SJSA1 (cell line): ENCODE results near the gene GABBR2. TPM values are rescaled to one million over a fixed set of nuclear protein-coding genes. Genes with fewer than 3 reads are reported as not detected.

ENCODE experiments used
- DNase-seq, 2 experiments: peaks; one replicate each; pipeline ENCODE4 v3.0.0-alpha.2; 2015 to 2020; ENCODE audit warnings: low spot score in 2 of 2, low read depth in 1 of 2
- H3K27ac ChIP-seq: fragments of 250-450 bp; sonication (Bioruptor Pico); 2 replicates; pipeline ENCODE4 v1.5.1; 2020; ENCODE audit warnings: mild to moderate bottlenecking, moderate library complexity
- H3K27me3 ChIP-seq: fragments of 250-450 bp; sonication (Bioruptor Pico); replicated peaks from 2 replicates; pipeline ENCODE4 v1.5.1; 2020; ENCODE audit warnings: mild to moderate bottlenecking, moderate library complexity
- H3K36me3 ChIP-seq: fragments of 250-450 bp; sonication (Bioruptor Pico); 2 replicates; pipeline ENCODE4 v1.5.1; 2020; ENCODE audit warnings: mild to moderate bottlenecking
- H3K4me1 ChIP-seq: fragments of 250-450 bp; sonication (Bioruptor Pico); replicated peaks from 2 replicates; pipeline ENCODE4 v1.6.1; 2021; ENCODE audit warnings: mild to moderate bottlenecking
- H3K4me3 ChIP-seq: fragments of 250-450 bp; sonication (Bioruptor Pico); 2 replicates; pipeline ENCODE4 v1.5.1; 2020; ENCODE audit warnings: mild to moderate bottlenecking
- H3K9me3 ChIP-seq: fragments of 250-450 bp; sonication (Bioruptor Pico); replicated peaks from 2 replicates; pipeline ENCODE4 v1.5.1; 2020; ENCODE audit warnings: mild to moderate bottlenecking
- total RNA-seq: library from RNA; depleted of rRNA; stranded (reverse); fragments of >200 nt; shearing (Covaris generic); gene quantifications from 2 replicates; pipeline ENCODE4 v1.2.3, GENCODE V29; 2014

The GABBR2 gene
- total RNA-seq, 1 experiment from 2014 or later = not detected

GRCh38 chr9:98732801-98733200 is 24.1 kb upstream of the GABBR2 start:
- H3K4me1 ChIP-seq = no peaks in the 10 kb centered on the region
- no peaks in the 10 kb centered on the region for H3K27me3 ChIP-seq
- H3K36me3 ChIP-seq = no peaks in the 10 kb centered on the region
- H3K4me3 ChIP-seq = no peak overlapping the region
- DNase-seq = no peak
- H3K27ac ChIP-seq = no peak overlapping the region
- H3K9me3 ChIP-seq = no peaks in the 10 kb centered on the region

- no peak for DNase-seq
- Histone ChIP-seq H3K36me3 (no peaks in the 10 kb centered on the region), H3K9me3 (no peaks in the 10 kb centered on the region), H3K4me3 (no peak overlapping the region), H3K4me1 (no peaks in the 10 kb centered on the region), H3K27me3 (no peaks in the 10 kb centered on the region), H3K27ac (no peak overlapping the region)
Observed at GRCh38 chr9:98732091-98732490, 23.4 kb upstream of the GABBR2 start.

- H3K36me3 ChIP-seq = no peaks in the 10 kb centered on the region
- H3K9me3 ChIP-seq = no peaks in the 10 kb centered on the region
- H3K27me3 ChIP-seq = no peaks in the 10 kb centered on the region; the same call in 1 of the 2 replicates
- H3K4me3 ChIP-seq = no peak overlapping the region
- no peak overlapping the region for H3K27ac ChIP-seq
- no peak for DNase-seq
- no peaks in the 10 kb centered on the region for H3K4me1 ChIP-seq
Observed at GRCh38 chr9:98730871-98731270, 22.1 kb upstream of the GABBR2 start.

GRCh38 chr9:98728500-98728899 is 19.8 kb upstream of the GABBR2 start:
- no peak overlapping the region for H3K4me3 ChIP-seq
- H3K4me1 ChIP-seq = no peaks in the 10 kb centered on the region
- no peak for DNase-seq
- H3K9me3 ChIP-seq = no peaks in the 10 kb centered on the region
- no peak overlapping the region for H3K27ac ChIP-seq
- H3K36me3 ChIP-seq = no peaks in the 10 kb centered on the region
- peaks cover 13% of the 10 kb centered on the region; the same call in 1 of the 2 replicates for H3K27me3 ChIP-seq

GRCh38 chr9:98727428-98727827 is 18.7 kb upstream of the GABBR2 start:
- no peak overlapping the region for H3K4me3 ChIP-seq
- no peak overlapping the region for H3K27ac ChIP-seq
- no peaks in the 10 kb centered on the region for H3K9me3 ChIP-seq
- H3K36me3 ChIP-seq = no peaks in the 10 kb centered on the region
- no peak for DNase-seq
- peaks cover 13% of the 10 kb centered on the region; the same call in 1 of the 2 replicates for H3K27me3 ChIP-seq
- H3K4me1 ChIP-seq = no peaks in the 10 kb centered on the region

GRCh38 chr9:98726735-98727134 is 18.0 kb upstream of the GABBR2 start:
- no peak for DNase-seq

GRCh38 chr9:98724810-98725530 is 16.2 kb upstream of the GABBR2 start:
- DNase-seq = no peak
- no peak overlapping the region for H3K4me3 ChIP-seq
- no peaks in the 10 kb centered on the region for H3K9me3 ChIP-seq
- H3K27me3 ChIP-seq = peaks cover 13% of the 10 kb centered on the region; the same call in 1 of the 2 replicates
- no peak overlapping the region for H3K27ac ChIP-seq
- no peaks in the 10 kb centered on the region for H3K4me1 ChIP-seq
- no peaks in the 10 kb centered on the region for H3K36me3 ChIP-seq

More at GRCh38 chr9:98726735-98727134, 18.0 kb upstream of the GABBR2 start:
- peaks cover 13% of the 10 kb centered on the region; the same call in 1 of the 2 replicates for H3K27me3 ChIP-seq
- H3K4me1 ChIP-seq = no peaks in the 10 kb centered on the region
- H3K36me3 ChIP-seq = no peaks in the 10 kb centered on the region
- H3K27ac ChIP-seq = no peak overlapping the region
- no peaks in the 10 kb centered on the region for H3K9me3 ChIP-seq
- H3K4me3 ChIP-seq = no peak overlapping the region

- Histone ChIP-seq H3K27me3 (peaks cover 13% of the 10 kb centered on the region; the same call in 1 of the 2 replicates), H3K27ac (no peak overlapping the region), H3K4me1 (no peaks in the 10 kb centered on the region), H3K4me3 (no peak overlapping the region), H3K36me3 (no peaks in the 10 kb centered on the region), H3K9me3 (no peaks in the 10 kb centered on the region)
- no peak for DNase-seq
Observed at GRCh38 chr9:98721643-98722042, 12.9 kb upstream of the GABBR2 start.

GRCh38 chr9:98720402-98720801 is 11.7 kb upstream of the GABBR2 start:
- DNase-seq = no peak
- peaks cover 13% of the 10 kb centered on the region; the same call in 1 of the 2 replicates for H3K27me3 ChIP-seq
- no peaks in the 10 kb centered on the region for H3K9me3 ChIP-seq
- no peak overlapping the region for H3K27ac ChIP-seq
- no peaks in the 10 kb centered on the region for H3K4me1 ChIP-seq
- no peak overlapping the region for H3K4me3 ChIP-seq
- no peaks in the 10 kb centered on the region for H3K36me3 ChIP-seq

GRCh38 chr9:98719055-98719454 is 10.3 kb upstream of the GABBR2 start:
- Histone ChIP-seq H3K9me3 (no peaks in the 10 kb centered on the region), H3K4me3 (no peak overlapping the region), H3K27me3 (peaks cover 12% of the 10 kb centered on the region; the same call in 1 of the 2 replicates), H3K27ac (no peak overlapping the region), H3K36me3 (no peaks in the 10 kb centered on the region), H3K4me1 (no peaks in the 10 kb centered on the region)
- no peak for DNase-seq

GRCh38 chr9:98714833-98715232 is 6.1 kb upstream of the GABBR2 start:
- Histone ChIP-seq H3K4me3 (no peak overlapping the region), H3K9me3 (no peaks in the 10 kb centered on the region), H3K27ac (no peak overlapping the region), H3K4me1 (no peaks in the 10 kb centered on the region), H3K27me3 (peaks cover 23% of the 10 kb centered on the region), H3K36me3 (no peaks in the 10 kb centered on the region)
- DNase-seq = no peak

GRCh38 chr9:98712987-98713386 is 4.3 kb upstream of the GABBR2 start:
- no peaks in the 10 kb centered on the region for H3K9me3 ChIP-seq
- DNase-seq = no peak
- peaks cover 38% of the 10 kb centered on the region for H3K27me3 ChIP-seq
- H3K36me3 ChIP-seq = no peaks in the 10 kb centered on the region
- no peak overlapping the region for H3K4me3 ChIP-seq
- H3K27ac ChIP-seq = no peak overlapping the region
- H3K4me1 ChIP-seq = peaks cover 7% of the 10 kb centered on the region

GRCh38 chr9:98709968-98710965 is 1.5 kb upstream of the GABBR2 start:
- H3K27ac ChIP-seq = no peak overlapping the region
- H3K9me3 ChIP-seq = no peaks in the 10 kb centered on the region
- DNase-seq = peak in 1 of 2 experiments; percentile 16
- peaks cover 14% of the 10 kb centered on the region for H3K4me1 ChIP-seq
- no peaks in the 10 kb centered on the region for H3K36me3 ChIP-seq
- H3K4me3 ChIP-seq = no peak overlapping the region
- H3K27me3 ChIP-seq = peaks cover 60% of the 10 kb centered on the region
